A673 (cell line): ENCODE data around the gene SLC22A2. TPM values are rescaled to one million over a fixed set of nuclear protein-coding genes. Genes with fewer than 3 reads are reported as not detected.

Source experiments
- BruUV-seq: library from RNA; stranded (reverse); fragments of 400-500 nt; replicated peaks from 2 replicates; lab custom pipeline; 2021; lab: Mats Ljungman, UMichigan
- CTCF ChIA-PET: fragments of 300-600 bp; sonication (Branson Sonifier 250); formaldehyde crosslinking; loops from one replicate; lab custom pipeline; 2022; ENCODE audit warnings: antibody characterized with exemption; lab: Charles Lee
- POLR2A ChIA-PET: fragments of 300-600 bp; sonication (Branson Sonifier 250); formaldehyde crosslinking; loops from one replicate; lab custom pipeline; 2022; ENCODE audit warnings: antibody characterized with exemption; ENCODE audit not compliant: low non-redundant PET; lab: Charles Lee
- DNase-seq: peaks from one replicate; pipeline ENCODE4 v3.0.0-alpha.2; 2015; ENCODE audit warnings: low spot score
- H3K27ac ChIP-seq: fragments of 200-600 bp; sonication (generic); 2 replicates; pipeline ENCODE4 v1.5.1; 2016; ENCODE audit warnings: mixed run types, low read depth, mild to moderate bottlenecking, mixed read lengths, antibody characterized with exemption, low read length; ENCODE audit not compliant: poor library complexity, severe bottlenecking
- H3K27me3 ChIP-seq: fragments of 200-600 bp; sonication (generic); replicated peaks from 2 replicates; pipeline ENCODE4 v1.6.1; 2017; ENCODE audit warnings: mixed run types, low read depth, mild to moderate bottlenecking, mixed read lengths, antibody characterized with exemption, low read length; ENCODE audit not compliant: insufficient read depth, poor library complexity
- H3K36me3 ChIP-seq: fragments of 200-600 bp; sonication (generic); 2 replicates; pipeline ENCODE4 v1.6.1; 2016; ENCODE audit warnings: mixed run types, mild to moderate bottlenecking, mixed read lengths, antibody characterized with exemption, low read length; ENCODE audit not compliant: insufficient read depth, poor library complexity, severe bottlenecking
- H3K4me1 ChIP-seq: fragments of 200-600 bp; sonication (generic); 2 replicates; pipeline ENCODE4 v1.6.1; 2017; ENCODE audit warnings: mixed run types, mild to moderate bottlenecking, mixed read lengths, antibody characterized with exemption, low read length; ENCODE audit not compliant: insufficient read depth, poor library complexity, severe bottlenecking
- H3K4me3 ChIP-seq: fragments of 200-600 bp; sonication (generic); 2 replicates; pipeline ENCODE4 v1.5.1; 2016; ENCODE audit warnings: low read depth, mixed run types, mild to moderate bottlenecking, mixed read lengths, low read length; ENCODE audit not compliant: poor library complexity, severe bottlenecking
- H3K9me3 ChIP-seq: fragments of 200-600 bp; sonication (generic); 2 replicates; pipeline ENCODE4 v1.6.1; 2016; ENCODE audit warnings: mixed run types, low read depth, mild to moderate bottlenecking, mixed read lengths, antibody characterized with exemption, low read length; ENCODE audit not compliant: poor library complexity, severe bottlenecking
- EZH2 ChIP-seq: fragments of 200-600 bp; sonication (generic); IDR thresholded peaks from 2 replicates; pipeline ENCODE4 v1.6.1; 2017; ENCODE audit warnings: borderline replicate concordance, low read depth, mild to moderate bottlenecking, mixed read lengths, antibody characterized with exemption, low read length; ENCODE audit not compliant: poor library complexity, severe bottlenecking
- intact Hi-C: fragments of 100-400 bp; cut with micrococcal nuclease; formaldehyde crosslinking; loops from one replicate; pipeline ENCODE4 v1.10.0; 2022; ENCODE audit not compliant: unreplicated experiment
- total RNA-seq: library from RNA; stranded (reverse); gene quantifications from 2 replicates; pipeline ENCODE4 v1.2.3, GENCODE V29; 2021
- TF ChIP-seq, protein P1 (sequence below): fragments of 300-800, 200-600 bp; sonication (generic); conservative IDR thresholded peaks from 2 replicates; pipeline ENCODE4 v1.5.1; 2017; ENCODE audit warnings: low read depth, mild to moderate bottlenecking, antibody characterized with exemption, low read length, moderate library complexity, mixed read lengths

SLC22A2 gene
- total RNA-seq, 1 experiment from 2014 or later: not detected

DNA sequence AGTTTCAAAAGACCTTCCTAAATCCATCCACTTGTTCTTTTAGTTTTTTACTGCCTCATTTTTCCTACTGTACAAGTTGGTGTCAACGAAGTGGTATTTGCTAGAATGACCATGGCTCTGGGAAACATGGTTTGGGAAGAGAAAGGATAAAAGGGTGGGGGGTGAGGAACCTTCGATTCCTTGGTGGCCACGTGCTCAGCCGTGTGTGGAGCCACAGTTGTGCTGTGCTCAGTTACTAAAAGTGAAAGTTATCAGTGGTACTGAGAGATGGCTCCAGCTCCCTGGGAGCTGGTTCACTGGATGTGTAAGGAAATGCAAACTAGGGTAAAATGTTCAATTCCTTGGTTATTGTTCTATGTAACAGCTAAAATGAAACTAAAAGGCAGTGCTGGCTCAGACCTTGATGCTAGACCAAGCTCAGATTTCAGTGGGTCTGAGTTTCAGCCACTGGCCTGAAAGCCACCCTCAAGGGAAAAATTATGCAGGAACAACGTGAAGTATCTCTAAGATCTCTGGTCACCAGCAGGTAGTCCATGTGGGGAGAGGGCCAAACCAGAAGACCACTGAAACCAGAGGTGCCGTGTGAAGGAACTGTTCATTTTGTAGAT lies 7.4 kb upstream of the SLC22A2 start:
- H3K27ac ChIP-seq: no peak overlapping the region
- intact Hi-C loops: no loop called here
- no peak overlapping the region for H3K4me3 ChIP-seq
- peaks cover 4% of the 10 kb centered on the region for H3K27me3 ChIP-seq
- ChIA-PET CTCF (no interaction called here), POLR2A (no interaction called here)
- TF ChIP-seq EZH2: no peak
- TF ChIP-seq, protein P1, sequence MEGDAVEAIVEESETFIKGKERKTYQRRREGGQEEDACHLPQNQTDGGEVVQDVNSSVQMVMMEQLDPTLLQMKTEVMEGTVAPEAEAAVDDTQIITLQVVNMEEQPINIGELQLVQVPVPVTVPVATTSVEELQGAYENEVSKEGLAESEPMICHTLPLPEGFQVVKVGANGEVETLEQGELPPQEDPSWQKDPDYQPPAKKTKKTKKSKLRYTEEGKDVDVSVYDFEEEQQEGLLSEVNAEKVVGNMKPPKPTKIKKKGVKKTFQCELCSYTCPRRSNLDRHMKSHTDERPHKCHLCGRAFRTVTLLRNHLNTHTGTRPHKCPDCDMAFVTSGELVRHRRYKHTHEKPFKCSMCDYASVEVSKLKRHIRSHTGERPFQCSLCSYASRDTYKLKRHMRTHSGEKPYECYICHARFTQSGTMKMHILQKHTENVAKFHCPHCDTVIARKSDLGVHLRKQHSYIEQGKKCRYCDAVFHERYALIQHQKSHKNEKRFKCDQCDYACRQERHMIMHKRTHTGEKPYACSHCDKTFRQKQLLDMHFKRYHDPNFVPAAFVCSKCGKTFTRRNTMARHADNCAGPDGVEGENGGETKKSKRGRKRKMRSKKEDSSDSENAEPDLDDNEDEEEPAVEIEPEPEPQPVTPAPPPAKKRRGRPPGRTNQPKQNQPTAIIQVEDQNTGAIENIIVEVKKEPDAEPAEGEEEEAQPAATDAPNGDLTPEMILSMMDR: no peak
- H3K4me1 ChIP-seq: no peaks in the 10 kb centered on the region
- no peak for DNase-seq
- H3K9me3 ChIP-seq: no peaks in the 10 kb centered on the region
- no TSS peak for BruUV-seq
- no peaks in the 10 kb centered on the region for H3K36me3 ChIP-seq

DNA sequence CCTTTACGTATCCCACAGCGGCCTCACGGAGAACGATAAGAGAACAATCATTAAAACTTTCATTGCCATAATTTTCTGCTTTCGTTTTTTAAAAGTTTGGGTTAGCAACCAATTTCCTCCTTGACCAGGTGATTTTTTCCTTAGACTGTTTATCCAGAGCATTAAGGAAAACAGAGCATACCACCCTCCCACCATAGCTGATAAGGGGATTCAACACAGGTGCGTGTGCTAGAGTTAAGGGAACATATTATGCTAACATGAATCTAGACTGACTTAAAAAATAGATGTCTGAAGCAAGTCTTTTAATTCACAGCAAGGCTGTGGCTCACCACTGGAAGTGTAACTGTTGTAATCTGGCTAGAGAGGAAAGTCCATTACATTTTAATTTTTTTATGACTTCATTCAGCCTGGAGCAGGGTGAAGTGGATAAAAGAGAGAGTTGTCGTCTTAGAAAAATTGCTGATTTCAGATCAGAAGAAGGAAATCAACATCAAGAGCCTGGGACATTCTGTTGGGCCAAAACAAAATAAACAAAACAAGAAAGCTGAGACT lies 5.5 kb upstream of the SLC22A2 start:
- intact Hi-C loops: no loop called here
- no peak for DNase-seq
- Histone ChIP-seq H3K27ac (no peak overlapping the region), H3K4me1 (no peaks in the 10 kb centered on the region), H3K36me3 (no peaks in the 10 kb centered on the region), H3K27me3 (peaks cover 4% of the 10 kb centered on the region), H3K4me3 (no peak overlapping the region), H3K9me3 (no peaks in the 10 kb centered on the region)
- TF ChIP-seq, protein P1: no peak
- TF ChIP-seq EZH2: no peak
- ChIA-PET CTCF (no interaction called here), POLR2A (no interaction called here)
- BruUV-seq: no TSS peak

DNA sequence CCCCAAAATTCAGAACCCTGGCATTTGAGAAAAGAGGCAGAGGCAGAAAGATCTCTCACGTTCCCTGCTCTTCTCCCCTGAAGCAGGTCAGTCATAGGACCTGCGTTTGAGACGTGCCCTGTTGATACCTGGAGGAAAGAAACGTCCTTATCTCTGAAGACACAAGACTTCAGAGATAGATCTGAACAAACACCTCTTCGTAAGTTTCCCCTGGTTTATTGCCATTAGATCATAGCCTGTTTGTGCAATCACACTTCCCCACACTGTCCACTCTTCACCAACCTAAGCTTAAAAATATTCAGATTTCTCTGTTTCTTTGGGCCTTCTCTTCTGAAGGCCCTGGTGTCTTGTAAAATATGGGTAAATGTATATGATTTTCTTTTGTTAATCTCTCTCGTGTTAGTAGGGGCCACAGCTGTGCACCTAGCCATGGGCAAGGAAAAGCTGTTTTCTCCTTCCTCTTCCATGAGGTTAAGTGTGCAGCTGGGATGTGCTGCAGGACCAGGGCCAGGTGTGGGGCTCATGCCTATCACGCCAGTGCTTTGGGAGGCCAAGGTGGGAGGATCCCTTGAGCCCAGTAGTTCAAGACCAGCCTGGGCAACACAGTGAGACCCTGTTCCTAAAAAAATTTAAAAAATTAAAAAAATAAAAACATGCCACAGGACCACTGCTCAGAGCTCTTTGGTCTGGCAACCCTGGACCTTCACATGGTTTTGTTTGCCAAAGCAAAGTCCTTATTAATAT lies 4.7 kb upstream of the SLC22A2 start:
- Histone ChIP-seq H3K4me1 (no peaks in the 10 kb centered on the region), H3K36me3 (no peaks in the 10 kb centered on the region), H3K27me3 (peaks cover 4% of the 10 kb centered on the region), H3K27ac (no peak overlapping the region), H3K9me3 (no peaks in the 10 kb centered on the region), H3K4me3 (no peak overlapping the region)
- POLR2A ChIA-PET: no interaction called here
- DNase-seq: no peak
- no peak for TF ChIP-seq EZH2
- TF ChIP-seq, protein P1: no peak
- intact Hi-C loops: no loop called here
- CTCF ChIA-PET: no interaction called here
- BruUV-seq: no TSS peak
